GM06990 (cell line): Measurements from ENCODE around the gene SPSB3.

Source experiments
- DNase-seq: peaks from one replicate; pipeline ENCODE4 v3.0.0-alpha.2; 2011; ENCODE audit not compliant: insufficient read length; ENCODE audit errors: extremely low read depth
- H3K27me3 ChIP-seq: replicated peaks from 2 replicates; pipeline ENCODE4 v1.6.0; 2011; ENCODE audit warnings: low read length; ENCODE audit not compliant: control insufficient read depth, insufficient read depth
- H3K36me3 ChIP-seq: 2 replicates; pipeline ENCODE4 v1.5.1; 2011; ENCODE audit warnings: low read length; ENCODE audit not compliant: control insufficient read depth, insufficient read depth
- H3K4me3 ChIP-seq: replicated peaks from 2 replicates; pipeline ENCODE4 v1.5.1; 2011; ENCODE audit warnings: low read depth, mild to moderate bottlenecking, control low read depth, low read length
- TF ChIP-seq, protein P1 (sequence below): IDR thresholded peaks from 2 replicates; pipeline ENCODE4 v1.5.1; 2011; ENCODE audit warnings: low read length, control low read depth, mild to moderate bottlenecking, inconsistent platforms; ENCODE audit not compliant: insufficient read depth, poor library complexity, severe bottlenecking

SPSB3 gene

DNA sequence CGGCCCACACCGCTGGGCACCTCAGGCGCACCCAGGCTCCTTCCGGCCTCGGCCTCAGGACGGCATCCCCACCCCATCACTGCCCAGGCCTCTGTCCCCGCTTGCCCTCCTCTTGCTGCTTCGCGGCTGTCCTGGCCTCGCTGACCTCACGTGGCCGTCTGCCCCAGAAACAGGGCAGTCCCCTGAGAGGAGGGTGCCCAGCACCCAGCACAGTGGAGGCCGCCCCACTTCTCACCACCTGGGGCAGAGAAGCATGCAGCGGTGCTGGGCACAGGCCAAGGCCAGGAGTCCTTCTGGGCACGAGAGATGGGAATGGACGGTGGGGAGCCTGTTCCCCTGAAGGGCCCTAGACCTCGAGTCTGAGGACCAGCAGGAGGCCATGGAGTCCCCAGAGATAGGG is 35.3 kb upstream of the SPSB3 start:
- TF ChIP-seq, protein P1, sequence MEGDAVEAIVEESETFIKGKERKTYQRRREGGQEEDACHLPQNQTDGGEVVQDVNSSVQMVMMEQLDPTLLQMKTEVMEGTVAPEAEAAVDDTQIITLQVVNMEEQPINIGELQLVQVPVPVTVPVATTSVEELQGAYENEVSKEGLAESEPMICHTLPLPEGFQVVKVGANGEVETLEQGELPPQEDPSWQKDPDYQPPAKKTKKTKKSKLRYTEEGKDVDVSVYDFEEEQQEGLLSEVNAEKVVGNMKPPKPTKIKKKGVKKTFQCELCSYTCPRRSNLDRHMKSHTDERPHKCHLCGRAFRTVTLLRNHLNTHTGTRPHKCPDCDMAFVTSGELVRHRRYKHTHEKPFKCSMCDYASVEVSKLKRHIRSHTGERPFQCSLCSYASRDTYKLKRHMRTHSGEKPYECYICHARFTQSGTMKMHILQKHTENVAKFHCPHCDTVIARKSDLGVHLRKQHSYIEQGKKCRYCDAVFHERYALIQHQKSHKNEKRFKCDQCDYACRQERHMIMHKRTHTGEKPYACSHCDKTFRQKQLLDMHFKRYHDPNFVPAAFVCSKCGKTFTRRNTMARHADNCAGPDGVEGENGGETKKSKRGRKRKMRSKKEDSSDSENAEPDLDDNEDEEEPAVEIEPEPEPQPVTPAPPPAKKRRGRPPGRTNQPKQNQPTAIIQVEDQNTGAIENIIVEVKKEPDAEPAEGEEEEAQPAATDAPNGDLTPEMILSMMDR: no peak
- no peaks in the 10 kb centered on the region for H3K27me3 ChIP-seq
- no peak overlapping the region for H3K4me3 ChIP-seq
- peaks cover 8% of the 10 kb centered on the region for H3K36me3 ChIP-seq
- no peak for DNase-seq

DNA sequence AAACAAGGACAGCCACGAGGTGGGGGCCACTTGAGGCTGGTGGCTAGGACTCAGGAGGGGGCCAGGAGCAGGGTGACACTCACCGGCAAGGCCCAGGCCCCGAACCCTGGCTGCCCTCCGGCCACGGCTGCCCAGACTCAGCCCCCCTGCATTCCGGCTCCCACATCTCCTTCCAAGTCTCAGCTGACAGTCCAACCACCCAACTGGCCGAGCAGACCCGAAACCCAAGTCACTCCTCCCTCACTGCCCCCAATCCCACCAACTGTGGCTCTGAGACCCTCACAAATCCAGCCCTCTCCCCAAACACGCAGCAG is 34.9 kb upstream of the SPSB3 start:
- no peak overlapping the region for H3K4me3 ChIP-seq
- H3K27me3 ChIP-seq: no peaks in the 10 kb centered on the region
- peaks cover 6% of the 10 kb centered on the region for H3K36me3 ChIP-seq
- DNase-seq: no peak
- TF ChIP-seq, protein P1: no peak

DNA sequence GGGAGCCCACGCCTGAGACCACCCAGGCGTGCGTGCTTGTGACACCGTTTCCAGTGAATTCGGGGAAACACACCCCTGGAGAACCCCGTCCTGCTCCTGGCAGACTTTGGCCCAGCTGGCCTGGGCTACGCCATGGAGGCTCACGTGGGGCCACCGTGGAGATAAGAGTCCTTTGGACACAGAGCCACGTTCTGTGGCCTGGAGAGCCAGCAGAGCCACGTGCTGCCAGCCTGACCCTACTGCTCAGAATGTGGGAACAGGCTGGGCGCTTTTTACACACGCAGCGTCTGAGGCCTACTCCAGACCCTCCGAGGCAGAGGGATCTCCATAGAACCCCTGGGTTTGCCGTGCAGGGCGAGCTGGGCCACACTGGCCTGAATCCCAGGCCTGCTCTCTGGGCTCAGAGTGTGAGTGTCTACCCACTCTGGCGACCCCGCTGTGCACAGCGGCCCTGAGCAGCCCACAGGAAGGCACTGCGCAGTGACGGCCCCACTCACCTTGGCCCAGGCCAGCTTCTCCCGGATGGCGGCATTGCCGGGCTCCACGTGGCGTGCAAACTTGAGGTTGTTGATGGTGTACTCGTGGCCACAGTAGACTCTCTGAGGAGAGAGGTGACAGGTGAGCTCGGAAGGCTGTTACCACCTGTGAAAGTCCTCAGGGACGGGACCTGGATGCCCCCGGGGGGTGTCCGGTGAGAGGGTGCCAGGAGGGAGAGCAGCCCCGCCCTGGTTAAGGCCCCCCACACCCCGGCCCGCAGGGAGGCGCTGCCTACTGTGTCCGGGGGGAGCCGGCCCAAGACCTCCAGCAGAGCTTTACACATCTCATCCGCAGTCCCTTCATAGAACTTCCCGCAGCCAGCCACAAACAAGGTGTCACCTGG is 34.3 kb upstream of the SPSB3 start:
- H3K27me3 ChIP-seq: no peaks in the 10 kb centered on the region
- TF ChIP-seq, protein P1: no peak

DNA sequence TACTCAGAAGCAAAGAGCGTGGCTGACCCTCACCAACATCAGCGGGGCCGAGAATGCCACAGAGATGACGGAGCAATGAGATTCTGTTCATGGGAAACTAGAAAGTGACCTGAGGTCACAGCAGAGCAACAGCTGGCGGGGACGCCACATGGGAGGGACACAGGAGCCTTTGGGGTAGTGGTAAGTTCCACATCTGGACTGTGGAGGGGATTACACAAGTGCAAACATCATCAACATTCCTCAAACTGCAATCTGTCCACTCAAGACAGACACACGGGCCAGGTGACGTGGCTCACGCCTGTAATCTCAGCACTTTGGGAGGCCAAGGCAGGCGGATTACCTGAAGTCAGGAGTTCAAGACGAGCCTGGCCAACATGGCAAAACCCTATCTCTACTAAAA is 33.1 kb upstream of the SPSB3 start:
- DNase-seq: no peak
- H3K36me3 ChIP-seq: peaks cover 4% of the 10 kb centered on the region

More for the DNA sequence above, 34.3 kb upstream of the SPSB3 start:
- peaks cover 4% of the 10 kb centered on the region for H3K36me3 ChIP-seq
- no peak for DNase-seq
- no peak overlapping the region for H3K4me3 ChIP-seq

DNA sequence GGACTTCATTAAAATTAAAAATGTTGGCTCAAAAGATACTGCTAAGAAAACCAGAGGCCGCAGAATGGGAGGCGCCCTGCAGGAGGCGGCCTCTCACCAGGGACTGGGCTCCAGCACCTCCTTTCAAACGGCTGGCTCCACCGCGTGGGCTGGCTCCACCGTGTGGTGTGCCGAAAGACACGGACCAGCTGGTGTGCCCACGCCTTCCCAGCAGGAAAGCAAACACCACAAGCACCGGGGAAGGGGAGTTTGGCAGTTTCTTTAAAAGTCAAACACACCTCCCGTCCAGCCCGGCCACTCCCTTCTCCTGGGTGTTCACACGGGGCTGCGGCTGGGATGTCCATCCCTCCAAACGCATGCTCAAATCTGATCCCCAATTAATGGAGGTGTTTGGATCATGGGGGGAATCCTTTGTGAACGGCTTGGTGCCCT is 30.4 kb upstream of the SPSB3 start:
- Histone ChIP-seq H3K36me3 (peaks cover 9% of the 10 kb centered on the region), H3K27me3 (no peaks in the 10 kb centered on the region), H3K4me3 (no peak overlapping the region)
- DNase-seq: no peak
- TF ChIP-seq, protein P1: peak; percentile 40

More for the DNA sequence above, 33.1 kb upstream of the SPSB3 start:
- TF ChIP-seq, protein P1: no peak
- Histone ChIP-seq H3K27me3 (no peaks in the 10 kb centered on the region), H3K4me3 (no peak overlapping the region)
